Neuronal stem cell (in vitro differentiated cells): ENCODE measurements around the gene CTNNB1.

Experiments
- DNase-seq: peaks from one replicate; pipeline ENCODE4 v3.0.0-alpha.2; 2013; ENCODE audit warnings: low spot score
- H2AFZ ChIP-seq: one replicate; pipeline ENCODE4 v1.6.1; 2013; ENCODE audit warnings: mild to moderate bottlenecking, low read length, inconsistent platforms
- H2AK5ac ChIP-seq: 2 replicates; pipeline ENCODE4 v1.6.1; 2013; ENCODE audit warnings: low read depth, mild to moderate bottlenecking, inconsistent platforms, low read length, moderate library complexity, mixed read lengths
- H2BK120ac ChIP-seq: 2 replicates; pipeline ENCODE4 v1.6.1; 2013; ENCODE audit warnings: low read depth, mild to moderate bottlenecking, inconsistent platforms, low read length, moderate library complexity, mixed read lengths
- H2BK12ac ChIP-seq: one replicate; pipeline ENCODE4 v1.6.1; 2013; ENCODE audit warnings: low read length, inconsistent platforms
- H2BK15ac ChIP-seq: 2 replicates; pipeline ENCODE4 v1.6.1; 2013; ENCODE audit warnings: mild to moderate bottlenecking, low read length, inconsistent platforms, mixed read lengths
- H2BK5ac ChIP-seq: one replicate; pipeline ENCODE4 v1.6.1; 2013; ENCODE audit warnings: inconsistent platforms, mild to moderate bottlenecking, low read length, moderate library complexity
- H3K14ac ChIP-seq: one replicate; pipeline ENCODE4 v1.6.1; 2013; ENCODE audit warnings: low read length, inconsistent platforms
- H3K18ac ChIP-seq: 2 replicates; pipeline ENCODE4 v1.6.1; 2013; ENCODE audit warnings: low read length, inconsistent platforms
- H3K23ac ChIP-seq: 2 replicates; pipeline ENCODE4 v1.6.1; 2013; ENCODE audit warnings: low read depth, mild to moderate bottlenecking, mixed read lengths, low read length, inconsistent platforms; ENCODE audit not compliant: poor library complexity
- H3K27ac ChIP-seq: replicated peaks from 3 replicates; pipeline ENCODE4 v1.5.1; 2013; ENCODE audit warnings: low read length, inconsistent platforms
- H3K27me3 ChIP-seq, 3 experiments: 2 replicates each; pipeline ENCODE4 v1.6.1; 2013; ENCODE audit warnings: low read length in 3 of 3, mild to moderate bottlenecking in 2 of 3, inconsistent platforms in 1 of 3, low read depth in 1 of 3, mixed read lengths in 1 of 3, moderate library complexity in 1 of 3; ENCODE audit not compliant: control insufficient read depth in 3 of 3, insufficient read depth in 3 of 3
- H3K36me3 ChIP-seq, 2 donors: replicated peaks in 1 of 2; 2 replicates each; pipeline ENCODE4 v1.6.1; 2013; ENCODE audit warnings: low read length in 2 of 2; ENCODE audit not compliant: control insufficient read depth in 2 of 2, insufficient read depth in 2 of 2
- H3K4ac ChIP-seq: 2 replicates; pipeline ENCODE4 v1.6.1; 2013; ENCODE audit warnings: inconsistent platforms, mild to moderate bottlenecking, low read length, moderate library complexity
- H3K4me1 ChIP-seq, 2 donors: 1 replicate in 1 of 2; 2 replicates in 1 of 2; pipeline ENCODE4 v1.6.1; 2013; ENCODE audit warnings: low read length in 2 of 2, low read depth in 1 of 2; ENCODE audit not compliant: control insufficient read depth in 2 of 2, insufficient read depth in 1 of 2
- H3K4me2 ChIP-seq: one replicate; pipeline ENCODE4 v1.6.1; 2013; ENCODE audit warnings: mild to moderate bottlenecking, low read length, inconsistent platforms; ENCODE audit not compliant: insufficient read depth, poor library complexity, severe bottlenecking
- H3K4me3 ChIP-seq, 2 donors: 2 replicates each; pipeline ENCODE4 v1.5.1; 2013; ENCODE audit warnings: low read length in 2 of 2, mild to moderate bottlenecking in 2 of 2, inconsistent platforms in 1 of 2, moderate library complexity in 1 of 2
- H3K79me1 ChIP-seq: one replicate; pipeline ENCODE4 v1.6.1; 2013; ENCODE audit warnings: low read depth, mild to moderate bottlenecking, inconsistent platforms, low read length, moderate library complexity
- H3K9ac ChIP-seq: one replicate; pipeline ENCODE4 v1.6.1; 2013; ENCODE audit warnings: mild to moderate bottlenecking, low read depth, low read length, inconsistent platforms; ENCODE audit not compliant: poor library complexity
- H3K9me3 ChIP-seq, 2 donors: replicated peaks in 1 of 2; 2 replicates each; pipeline versions ENCODE3 to v1.6.1; 2013; ENCODE audit warnings: low read length in 2 of 2, mild to moderate bottlenecking in 2 of 2, inconsistent platforms in 1 of 2, low read depth in 1 of 2, mixed read lengths in 1 of 2, moderate library complexity in 1 of 2; ENCODE audit not compliant: control insufficient read depth in 2 of 2, insufficient read depth in 1 of 2
- H4K8ac ChIP-seq: one replicate; pipeline ENCODE4 v1.6.1; 2013; ENCODE audit warnings: low read depth, mild to moderate bottlenecking, inconsistent platforms, low read length, moderate library complexity
- H4K91ac ChIP-seq: one replicate; pipeline ENCODE4 v1.6.1; 2013; ENCODE audit warnings: low read length, low read depth, mild to moderate bottlenecking, inconsistent platforms; ENCODE audit not compliant: poor library complexity
- WGBS, 2 donors: extraction: QIAGEN DNeasy Blood & Tissue Kit; methylation state at CpG; one replicate each; pipeline ENCODE4 v1.1.7; 2013; ENCODE audit warnings: missing lambda C conversion rate in 2 of 2, mixed read lengths in 1 of 2; ENCODE audit not compliant: insufficient read length in 2 of 2, insufficient replicate concordance in 1 of 2; ENCODE audit errors: extremely low coverage in 2 of 2; 5-methylcytosine and 5-hydroxymethylcytosine counted together

Gene CTNNB1

GRCh38 chr3:41205591-41205990 is 6.3 kb downstream of the CTNNB1 start:
- H2AK5ac ChIP-seq, result no peak overlapping the region
- no peak overlapping the region for H3K27ac ChIP-seq
- no CpG with 5 or more reads among the region's 9 CpGs for WGBS, 2 donors
- H3K36me3 ChIP-seq, result peaks cover 0 to 33% of the 10 kb centered on the region in 2 donors
- peaks cover 0 to 9% of the 10 kb centered on the region in 2 donors for H3K9me3 ChIP-seq
- no peak overlapping the region for H3K4me3 ChIP-seq
- no peak overlapping the region for H2BK5ac ChIP-seq
- H2BK12ac ChIP-seq, result no peak overlapping the region
- no peaks in the 10 kb centered on the region for H3K27me3 ChIP-seq
- no peak overlapping the region for H3K9ac ChIP-seq
- no peak overlapping the region for H4K91ac ChIP-seq
- H3K18ac ChIP-seq, result no peak overlapping the region
- no peak for DNase-seq
- no peak overlapping the region for H3K14ac ChIP-seq
- no peak overlapping the region for H3K4ac ChIP-seq
- no peak overlapping the region for H2AFZ ChIP-seq
- H2BK120ac ChIP-seq, result no peak overlapping the region
- H3K79me1 ChIP-seq, result no peaks in the 10 kb centered on the region
- peaks cover 6 to 21% of the 10 kb centered on the region in 2 donors for H3K4me1 ChIP-seq
- H3K4me2 ChIP-seq, result no peak overlapping the region
- H3K23ac ChIP-seq, result no peak overlapping the region
- no peak overlapping the region for H4K8ac ChIP-seq
- H2BK15ac ChIP-seq, result no peak overlapping the region

- H3K4me2 ChIP-seq, result no peak overlapping the region
- no peak overlapping the region for H2BK15ac ChIP-seq
- H2BK5ac ChIP-seq, result no peak overlapping the region
- H3K36me3 ChIP-seq, result peaks cover 0 to 43% of the 10 kb centered on the region in 2 donors
- no peak overlapping the region for H3K14ac ChIP-seq
- no peak overlapping the region for H4K8ac ChIP-seq
- no peak overlapping the region for H3K9ac ChIP-seq
- no peak overlapping the region for H3K4ac ChIP-seq
- no peak for DNase-seq
- peaks cover 6 to 18% of the 10 kb centered on the region in 2 donors for H3K4me1 ChIP-seq
- H2BK120ac ChIP-seq, result no peak overlapping the region
- no peak overlapping the region for H2AFZ ChIP-seq
- no peaks in the 10 kb centered on the region for H3K27me3 ChIP-seq
- no peak overlapping the region for H3K4me3 ChIP-seq
- peaks cover 0 to 20% of the 10 kb centered on the region in 2 donors for H3K9me3 ChIP-seq
- H3K23ac ChIP-seq, result no peak overlapping the region
- H3K27ac ChIP-seq, result no peak overlapping the region
- no CpG with 5 or more reads among the region's 1 CpG for WGBS, 2 donors
- H2BK12ac ChIP-seq, result no peak overlapping the region
- no peak overlapping the region for H4K91ac ChIP-seq
- H3K18ac ChIP-seq, result no peak overlapping the region
- no peaks in the 10 kb centered on the region for H3K79me1 ChIP-seq
- H2AK5ac ChIP-seq, result no peak overlapping the region
Observed at GRCh38 chr3:41207355-41207754, 8.1 kb downstream of the CTNNB1 start.

GRCh38 chr3:41208507-41209220 is 9.4 kb downstream of the CTNNB1 start:
- Histone ChIP-seq H2AK5ac (no peak overlapping the region), H3K9ac (no peak overlapping the region), H3K79me1 (no peaks in the 10 kb centered on the region), H3K4me1 (peaks cover 6 to 8% of the 10 kb centered on the region in 2 donors), H4K91ac (no peak overlapping the region), H2BK5ac (no peak overlapping the region), H3K4me3 (no peak overlapping the region), H3K27me3 (no peaks in the 10 kb centered on the region), H3K9me3 (peaks cover 0 to 20% of the 10 kb centered on the region in 2 donors), H3K4ac (no peak overlapping the region), H3K18ac (no peak overlapping the region), H2BK120ac (no peak overlapping the region), H4K8ac (no peak overlapping the region), H3K4me2 (no peak overlapping the region), H3K36me3 (peaks cover 0 to 43% of the 10 kb centered on the region in 2 donors), H2AFZ (no peak overlapping the region), H2BK12ac (no peak overlapping the region), H3K27ac (no peak overlapping the region), H3K23ac (no peak overlapping the region), H2BK15ac (no peak overlapping the region), H3K14ac (no peak overlapping the region)
- no peak for DNase-seq
- WGBS, 2 donors, result 100% methylated on average over 2 of the region's 7 CpGs; no CpG with 5 or more reads in 1 of the 2 donors

- Histone ChIP-seq H4K8ac (no peak overlapping the region), H3K27me3 (no peaks in the 10 kb centered on the region), H3K27ac (no peak overlapping the region), H3K4me3 (no peak overlapping the region), H3K9me3 (peaks cover 0 to 20% of the 10 kb centered on the region in 2 donors), H3K9ac (no peak overlapping the region), H3K79me1 (no peaks in the 10 kb centered on the region), H2BK12ac (no peak overlapping the region), H3K4me2 (no peak overlapping the region), H3K36me3 (peaks cover 0 to 46% of the 10 kb centered on the region in 2 donors), H3K23ac (no peak overlapping the region), H3K14ac (no peak overlapping the region), H2BK5ac (no peak overlapping the region), H3K4me1 (peaks cover 6 to 8% of the 10 kb centered on the region in 2 donors), H2BK120ac (no peak overlapping the region), H3K18ac (no peak overlapping the region), H2AK5ac (no peak overlapping the region), H4K91ac (no peak overlapping the region), H2BK15ac (no peak overlapping the region), H3K4ac (no peak overlapping the region), H2AFZ (no peak overlapping the region)
- no CpG with 5 or more reads among the region's 5 CpGs for WGBS, 2 donors
- no peak for DNase-seq
Observed at GRCh38 chr3:41209646-41210045, 10.3 kb downstream of the CTNNB1 start.
